GM12878 (cell line): ENCODE data around the gene KBTBD2. TPM values are rescaled to one million over a fixed set of nuclear protein-coding genes. Genes with fewer than 3 reads are reported as not detected.

Experiments used
- CREB1 ChIP-seq: IDR thresholded peaks from 2 replicates; pipeline ENCODE4 v1.6.1; 2012; ENCODE audit warnings: low read depth, mild to moderate bottlenecking, inconsistent platforms
- EED ChIP-seq: sonication (generic); IDR thresholded peaks from 2 replicates; pipeline ENCODE4 v1.6.1; 2016; ENCODE audit warnings: antibody characterized with exemption, low read depth
- FOXM1 ChIP-seq: IDR thresholded peaks from 2 replicates; pipeline ENCODE4 v1.6.1; 2012; ENCODE audit warnings: low read depth, mild to moderate bottlenecking, inconsistent platforms, low read length, moderate library complexity
- GABPA ChIP-seq: IDR thresholded peaks from 2 replicates; pipeline ENCODE4 v1.6.1; 2014; ENCODE audit warnings: antibody characterized with exemption, low read depth, mild to moderate bottlenecking, inconsistent platforms
- HDAC2 ChIP-seq: fragments of 200-600 bp; sonication (generic); IDR thresholded peaks from 2 replicates; pipeline ENCODE4 v1.6.1; 2017
- IRF4 ChIP-seq: IDR thresholded peaks from 2 replicates; pipeline ENCODE4 v1.6.1; 2011; ENCODE audit warnings: low read depth, low read length
- LARP7 ChIP-seq: fragments of 450-650 bp; IDR thresholded peaks from 2 replicates; pipeline ENCODE4 v1.6.1; 2017; ENCODE audit warnings: mild to moderate bottlenecking
- MYC ChIP-seq: IDR thresholded peaks from 2 replicates; pipeline ENCODE4 v1.6.1; 2011; ENCODE audit warnings: mild to moderate bottlenecking, low read length, moderate library complexity, inconsistent platforms; ENCODE audit not compliant: insufficient read depth, insufficient replicate concordance, insufficient read length, severe bottlenecking
- NFYA ChIP-seq: IDR thresholded peaks from 2 replicates; pipeline ENCODE4 v1.6.1; 2011; ENCODE audit warnings: low read depth, mild to moderate bottlenecking, low read length, improper control_type of control experiment, borderline replicate concordance
- PKNOX1 ChIP-seq: fragments of 450-650 bp; IDR thresholded peaks from 2 replicates; pipeline ENCODE4 v1.6.1; 2016; ENCODE audit warnings: mild to moderate bottlenecking
- PML ChIP-seq: IDR thresholded peaks from 2 replicates; pipeline ENCODE4 v1.6.1; 2012; ENCODE audit warnings: low read length, inconsistent platforms
- RBBP5 ChIP-seq: fragments of 200-600 bp; sonication (generic); conservative IDR thresholded peaks from 2 replicates; pipeline ENCODE4 v1.6.1; 2016
- RUNX3 ChIP-seq: IDR thresholded peaks from 2 replicates; pipeline ENCODE4 v1.6.1; 2012; ENCODE audit warnings: low read length, inconsistent platforms
- SIX5 ChIP-seq: IDR thresholded peaks from 2 replicates; pipeline ENCODE4 v1.6.1; 2011; ENCODE audit warnings: mild to moderate bottlenecking, low read depth, low read length, moderate library complexity; ENCODE audit not compliant: severe bottlenecking
- SMARCA5 ChIP-seq: fragments of 450-650 bp; IDR thresholded peaks from 2 replicates; pipeline ENCODE4 v1.6.1; 2017; ENCODE audit warnings: mild to moderate bottlenecking
- SMC3 ChIP-seq: IDR thresholded peaks from 2 replicates; pipeline ENCODE4 v1.6.1; 2011; ENCODE audit warnings: low read length, improper control_type of control experiment, borderline replicate concordance
- SREBF1 ChIP-seq: IDR thresholded peaks from 2 replicates; pipeline ENCODE4 v1.6.1; 2012; ENCODE audit warnings: mild to moderate bottlenecking, low read length
- SREBF2 ChIP-seq: IDR thresholded peaks from 2 replicates; pipeline ENCODE4 v1.6.1; 2012; ENCODE audit warnings: mild to moderate bottlenecking, low read length
- YY1 ChIP-seq: IDR thresholded peaks from 2 replicates; pipeline ENCODE4 v1.6.1; 2011; ENCODE audit warnings: low read depth, mild to moderate bottlenecking, low read length
- ZNF207 ChIP-seq: fragments of 450-650 bp; IDR thresholded peaks from 2 replicates; pipeline ENCODE4 v1.6.1; 2014; ENCODE audit warnings: antibody characterized with exemption, mild to moderate bottlenecking, borderline replicate concordance
- polyA plus RNA-seq, 11 experiments: library from polyadenylated mRNA; depleted of rRNA in 4 of 11; unstranded in 6 of 11; stranded (reverse) in 5 of 11; fragments of >200 nt; fragmentation: Nextera tagmentation in 4 of 11; fragmentation: Illumina TruSeq in 1 of 11; extraction: Ambion mirVana in 4 of 11; extraction: Trizol in 1 of 11; gene quantifications; 1 replicate in 1 of 11; 2 replicates in 10 of 11; pipeline versions ENCODE4 v1.2.1 to v1.2.3, GENCODE V29; 2011 to 2016; ENCODE audit warnings: inconsistent platforms in 2 of 11, missing spikeins in 2 of 11, low read depth in 1 of 11
- total RNA-seq, 4 experiments: library from RNA; depleted of rRNA in 3 of 4; stranded (reverse); fragments of >200 nt in 3 of 4; fragmentation: Illumina TruSeq in 1 of 4; extraction: Trizol in 1 of 4; gene quantifications; 2 replicates each; pipeline versions ENCODE4 v1.2.1 to v1.2.3, GENCODE V29; 2013 to 2021
- TF ChIP-seq, protein P1 (sequence below): fragments of 450-650 bp; IDR thresholded peaks from 2 replicates; pipeline ENCODE4 v1.6.1; 2017; ENCODE audit warnings: mild to moderate bottlenecking, moderate library complexity
- TF ChIP-seq, protein P2 (sequence below): IDR thresholded peaks from 2 replicates; pipeline ENCODE4 v1.6.1; 2012; ENCODE audit warnings: low read depth, low read length, improper control_type of control experiment

The KBTBD2 gene
- total and polyA plus RNA-seq, 10 of the 15 experiments (the other 5 are each of a cell fraction or from before 2014, with no cell fraction given): 8.1 to 22.3 (median 16.2) TPM

GRCh38 chr7:32846630-32847225, 44.8 kb downstream of the KBTBD2 start (continued):
- no peak for TF ChIP-seq MYC
- no peak for TF ChIP-seq RBBP5
- TF ChIP-seq GABPA: no peak
- TF ChIP-seq FOXM1: no peak
- peak; percentile 74; the same call in 1 of the 2 replicates for TF ChIP-seq SMARCA5
- no peak for TF ChIP-seq SIX5
- no peak for TF ChIP-seq SREBF1
- TF ChIP-seq, protein P1, sequence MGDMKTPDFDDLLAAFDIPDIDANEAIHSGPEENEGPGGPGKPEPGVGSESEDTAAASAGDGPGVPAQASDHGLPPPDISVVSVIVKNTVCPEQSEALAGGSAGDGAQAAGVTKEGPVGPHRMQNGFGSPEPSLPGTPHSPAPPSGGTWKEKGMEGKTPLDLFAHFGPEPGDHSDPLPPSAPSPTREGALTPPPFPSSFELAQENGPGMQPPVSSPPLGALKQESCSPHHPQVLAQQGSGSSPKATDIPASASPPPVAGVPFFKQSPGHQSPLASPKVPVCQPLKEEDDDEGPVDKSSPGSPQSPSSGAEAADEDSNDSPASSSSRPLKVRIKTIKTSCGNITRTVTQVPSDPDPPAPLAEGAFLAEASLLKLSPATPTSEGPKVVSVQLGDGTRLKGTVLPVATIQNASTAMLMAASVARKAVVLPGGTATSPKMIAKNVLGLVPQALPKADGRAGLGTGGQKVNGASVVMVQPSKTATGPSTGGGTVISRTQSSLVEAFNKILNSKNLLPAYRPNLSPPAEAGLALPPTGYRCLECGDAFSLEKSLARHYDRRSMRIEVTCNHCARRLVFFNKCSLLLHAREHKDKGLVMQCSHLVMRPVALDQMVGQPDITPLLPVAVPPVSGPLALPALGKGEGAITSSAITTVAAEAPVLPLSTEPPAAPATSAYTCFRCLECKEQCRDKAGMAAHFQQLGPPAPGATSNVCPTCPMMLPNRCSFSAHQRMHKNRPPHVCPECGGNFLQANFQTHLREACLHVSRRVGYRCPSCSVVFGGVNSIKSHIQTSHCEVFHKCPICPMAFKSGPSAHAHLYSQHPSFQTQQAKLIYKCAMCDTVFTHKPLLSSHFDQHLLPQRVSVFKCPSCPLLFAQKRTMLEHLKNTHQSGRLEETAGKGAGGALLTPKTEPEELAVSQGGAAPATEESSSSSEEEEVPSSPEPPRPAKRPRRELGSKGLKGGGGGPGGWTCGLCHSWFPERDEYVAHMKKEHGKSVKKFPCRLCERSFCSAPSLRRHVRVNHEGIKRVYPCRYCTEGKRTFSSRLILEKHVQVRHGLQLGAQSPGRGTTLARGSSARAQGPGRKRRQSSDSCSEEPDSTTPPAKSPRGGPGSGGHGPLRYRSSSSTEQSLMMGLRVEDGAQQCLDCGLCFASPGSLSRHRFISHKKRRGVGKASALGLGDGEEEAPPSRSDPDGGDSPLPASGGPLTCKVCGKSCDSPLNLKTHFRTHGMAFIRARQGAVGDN: no peak
- TF ChIP-seq EED: no peak
- TF ChIP-seq PML: no peak
- TF ChIP-seq RUNX3: peak; percentile 30; the same call in 1 of the 2 replicates
- TF ChIP-seq ZNF207: peak; percentile 61; the same call in 1 of the 2 replicates
- peak; percentile 75 for TF ChIP-seq YY1
- TF ChIP-seq CREB1: no peak
- TF ChIP-seq SMC3: peak; percentile 75; the same call in 1 of the 2 replicates
- no peak for TF ChIP-seq NFYA
- no peak for TF ChIP-seq LARP7
- TF ChIP-seq, protein P2, sequence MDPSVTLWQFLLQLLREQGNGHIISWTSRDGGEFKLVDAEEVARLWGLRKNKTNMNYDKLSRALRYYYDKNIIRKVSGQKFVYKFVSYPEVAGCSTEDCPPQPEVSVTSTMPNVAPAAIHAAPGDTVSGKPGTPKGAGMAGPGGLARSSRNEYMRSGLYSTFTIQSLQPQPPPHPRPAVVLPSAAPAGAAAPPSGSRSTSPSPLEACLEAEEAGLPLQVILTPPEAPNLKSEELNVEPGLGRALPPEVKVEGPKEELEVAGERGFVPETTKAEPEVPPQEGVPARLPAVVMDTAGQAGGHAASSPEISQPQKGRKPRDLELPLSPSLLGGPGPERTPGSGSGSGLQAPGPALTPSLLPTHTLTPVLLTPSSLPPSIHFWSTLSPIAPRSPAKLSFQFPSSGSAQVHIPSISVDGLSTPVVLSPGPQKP: no peak
- no peak for TF ChIP-seq HDAC2
- peak; percentile 89 for TF ChIP-seq PKNOX1
- TF ChIP-seq SREBF2: no peak
- 0 out of 2 replicates have a peak, but pooled peaks have one; percentile 11 for TF ChIP-seq IRF4
